LNCaP clone FGC (cell line): ENCODE data around the gene RAB3GAP2.
"Not testable (repeated sequence)": the region's sequence is repeated elsewhere in the genome, so short reads cannot be mapped to it uniquely, and the experiment has no call there.

Source experiments
- DNase-seq: peaks from one replicate; pipeline ENCODE4 v3.0.0-alpha.2; 2011; ENCODE audit warnings: low read depth
- H3K4me3 ChIP-seq: 2 replicates; pipeline ENCODE4 v1.5.1; 2011; ENCODE audit warnings: mild to moderate bottlenecking, low read depth, low read length, control low read depth
- TF ChIP-seq, protein P1 (sequence below): IDR thresholded peaks from 2 replicates; pipeline ENCODE4 v1.5.1; 2012; ENCODE audit warnings: mild to moderate bottlenecking; ENCODE audit not compliant: control insufficient read depth, insufficient read depth; ENCODE audit errors: extremely low read depth

Gene RAB3GAP2

DNA sequence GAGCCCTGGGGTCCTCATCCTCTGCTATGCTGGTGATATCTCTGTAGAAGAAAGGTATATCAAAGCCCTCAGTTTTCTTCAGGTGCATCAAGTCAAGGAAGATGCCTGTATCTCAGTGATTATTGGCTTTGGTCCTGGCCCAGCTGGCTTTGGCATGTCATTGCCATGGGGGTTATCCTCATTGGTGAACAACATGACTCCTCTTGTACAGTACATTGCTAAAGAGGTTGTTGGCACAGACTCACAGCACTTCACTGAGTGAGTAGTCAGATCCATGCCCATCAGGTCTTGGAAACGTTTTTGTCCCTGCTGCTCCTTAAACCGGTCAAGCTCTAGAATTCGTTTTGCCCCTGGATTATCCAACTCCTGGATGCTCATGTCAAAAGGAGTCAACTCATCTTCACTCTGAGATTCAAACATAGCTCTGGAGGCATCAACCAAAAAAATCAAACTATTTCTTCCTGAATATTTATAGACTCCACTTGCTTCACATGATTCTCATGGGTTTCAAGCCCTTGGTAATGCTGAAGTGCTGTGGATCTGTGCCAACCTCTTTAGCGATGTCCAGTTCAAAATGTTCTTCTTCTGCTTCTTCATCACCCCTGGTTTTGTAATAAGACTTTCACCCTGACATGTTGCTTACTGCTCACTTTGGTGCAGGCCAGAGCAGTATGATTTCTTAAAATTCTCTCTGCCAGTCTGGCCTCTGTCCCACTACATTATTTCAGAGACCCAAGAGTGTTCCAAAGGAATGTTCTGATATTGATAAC is 43.0 kb upstream of the RAB3GAP2 start:
- DNase-seq, result no peak
- TF ChIP-seq, protein P1, sequence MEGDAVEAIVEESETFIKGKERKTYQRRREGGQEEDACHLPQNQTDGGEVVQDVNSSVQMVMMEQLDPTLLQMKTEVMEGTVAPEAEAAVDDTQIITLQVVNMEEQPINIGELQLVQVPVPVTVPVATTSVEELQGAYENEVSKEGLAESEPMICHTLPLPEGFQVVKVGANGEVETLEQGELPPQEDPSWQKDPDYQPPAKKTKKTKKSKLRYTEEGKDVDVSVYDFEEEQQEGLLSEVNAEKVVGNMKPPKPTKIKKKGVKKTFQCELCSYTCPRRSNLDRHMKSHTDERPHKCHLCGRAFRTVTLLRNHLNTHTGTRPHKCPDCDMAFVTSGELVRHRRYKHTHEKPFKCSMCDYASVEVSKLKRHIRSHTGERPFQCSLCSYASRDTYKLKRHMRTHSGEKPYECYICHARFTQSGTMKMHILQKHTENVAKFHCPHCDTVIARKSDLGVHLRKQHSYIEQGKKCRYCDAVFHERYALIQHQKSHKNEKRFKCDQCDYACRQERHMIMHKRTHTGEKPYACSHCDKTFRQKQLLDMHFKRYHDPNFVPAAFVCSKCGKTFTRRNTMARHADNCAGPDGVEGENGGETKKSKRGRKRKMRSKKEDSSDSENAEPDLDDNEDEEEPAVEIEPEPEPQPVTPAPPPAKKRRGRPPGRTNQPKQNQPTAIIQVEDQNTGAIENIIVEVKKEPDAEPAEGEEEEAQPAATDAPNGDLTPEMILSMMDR, result no peak
- no peak overlapping the region for H3K4me3 ChIP-seq

DNA sequence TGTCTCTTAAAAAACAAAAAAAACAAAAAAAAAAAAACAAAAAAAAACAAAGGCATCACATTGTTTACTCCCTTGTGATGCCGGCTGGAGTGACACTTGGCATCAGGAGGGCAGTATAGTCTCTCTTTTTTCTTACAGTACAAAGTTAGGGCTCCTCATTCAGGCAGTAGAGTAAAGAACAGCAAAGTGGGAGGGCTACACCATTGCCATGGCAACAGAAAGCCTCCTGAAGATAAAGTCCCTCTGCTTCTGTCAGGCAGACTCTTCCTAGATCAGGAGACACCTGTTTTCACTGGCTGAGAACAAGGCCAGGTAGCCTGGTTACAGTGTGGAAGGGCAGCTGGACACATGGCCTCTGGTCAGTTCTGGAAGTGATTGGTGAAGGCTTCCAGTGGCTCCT is 41.3 kb upstream of the RAB3GAP2 start:
- H3K4me3 ChIP-seq, result no peak overlapping the region
- TF ChIP-seq, protein P1, result no peak

GRCh38 chr1:220310147-220310546 is 37.9 kb upstream of the RAB3GAP2 start:
- not testable (repeated sequence) for H3K4me3 ChIP-seq, DNase-seq

More for the DNA sequence above, 41.3 kb upstream of the RAB3GAP2 start:
- no peak for DNase-seq

DNA sequence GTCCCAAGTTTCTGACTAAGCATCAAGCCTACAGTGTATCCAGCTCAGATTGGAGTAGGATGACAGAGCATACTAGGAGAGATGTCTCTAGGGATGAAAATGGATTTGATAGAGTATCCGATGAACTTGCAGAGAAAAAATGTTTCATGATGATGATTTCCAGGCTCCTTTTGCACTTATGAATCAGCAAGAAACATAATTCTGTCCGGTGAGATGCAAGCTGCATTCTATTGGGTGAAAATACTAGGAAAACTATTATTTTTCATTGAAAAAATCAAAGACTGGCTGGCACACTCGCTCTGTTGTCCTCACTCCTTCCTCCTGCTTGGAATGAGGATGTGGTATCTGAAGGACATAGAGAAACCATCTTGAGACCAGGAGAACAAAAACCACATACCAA is 35.4 kb upstream of the RAB3GAP2 start:
- no peak for DNase-seq
- TF ChIP-seq, protein P1, result no peak
- H3K4me3 ChIP-seq, result no peak overlapping the region

GRCh38 chr1:220306339-220306738 is 34.1 kb upstream of the RAB3GAP2 start:
- DNase-seq, result no peak
- TF ChIP-seq, protein P1, result no peak
- H3K4me3 ChIP-seq, result no peak overlapping the region

DNA sequence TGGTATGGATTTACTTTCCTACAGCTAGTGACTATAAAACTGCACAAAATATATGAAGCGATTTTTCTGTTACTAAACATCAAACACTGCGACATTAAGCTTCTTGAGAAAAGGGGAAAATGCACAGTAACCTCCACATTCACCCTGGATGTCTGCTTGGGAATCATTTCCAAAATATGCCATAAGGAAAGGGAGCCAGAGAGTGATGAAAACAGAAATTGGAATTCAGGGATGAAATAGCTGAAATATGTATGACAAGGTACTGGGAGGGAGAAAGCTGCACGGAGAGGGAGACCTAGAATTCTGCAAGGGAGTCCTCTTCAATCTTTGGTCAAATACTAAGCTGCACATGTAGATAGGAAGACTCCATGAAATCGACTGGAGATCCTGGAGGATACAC is 31.6 kb upstream of the RAB3GAP2 start:
- no peak for DNase-seq
- no peak overlapping the region for H3K4me3 ChIP-seq
- TF ChIP-seq, protein P1, result no peak

DNA sequence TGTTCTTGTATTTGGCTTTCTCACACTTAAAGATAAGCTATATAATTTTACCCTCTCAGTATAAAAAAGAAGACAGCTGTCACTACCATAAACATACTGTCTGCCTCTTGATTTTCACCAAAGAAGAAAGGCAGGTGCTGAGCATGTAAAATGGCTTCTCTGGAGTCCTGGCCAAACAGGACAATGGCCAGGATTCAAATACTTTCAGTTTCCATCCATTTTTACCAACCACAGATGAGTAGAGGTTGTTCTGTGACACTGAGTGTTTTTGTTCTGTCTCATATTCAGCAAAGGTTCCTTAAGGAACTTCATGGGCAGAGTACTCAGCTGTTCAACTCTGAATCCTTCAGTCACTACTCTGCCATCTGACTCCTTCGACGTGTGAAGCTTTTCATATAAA is 29.4 kb upstream of the RAB3GAP2 start:
- H3K4me3 ChIP-seq, result no peak overlapping the region
- DNase-seq, result no peak
- TF ChIP-seq, protein P1, result no peak
